KOPT-K1 (cell line): ENCODE results near the gene NFILZ.

Experiments
- H3K27ac ChIP-seq: fragments of 200-600 bp; sonication (generic); 2 replicates; pipeline ENCODE4 v1.5.1; 2016; ENCODE audit warnings: antibody characterized with exemption, mild to moderate bottlenecking, low read depth, low read length; ENCODE audit not compliant: poor library complexity, severe bottlenecking
- H3K36me3 ChIP-seq: fragments of 200-600 bp; sonication (generic); 2 replicates; pipeline ENCODE4 v1.5.1; 2017; ENCODE audit warnings: antibody characterized with exemption, mild to moderate bottlenecking, low read length, moderate library complexity; ENCODE audit not compliant: insufficient read depth
- H3K9me3 ChIP-seq: fragments of 200-600 bp; sonication (generic); 2 replicates; pipeline ENCODE4 v1.5.1; 2017; ENCODE audit warnings: antibody characterized with exemption, low read length, mild to moderate bottlenecking; ENCODE audit not compliant: insufficient read depth, poor library complexity, severe bottlenecking

Gene NFILZ, protein sequence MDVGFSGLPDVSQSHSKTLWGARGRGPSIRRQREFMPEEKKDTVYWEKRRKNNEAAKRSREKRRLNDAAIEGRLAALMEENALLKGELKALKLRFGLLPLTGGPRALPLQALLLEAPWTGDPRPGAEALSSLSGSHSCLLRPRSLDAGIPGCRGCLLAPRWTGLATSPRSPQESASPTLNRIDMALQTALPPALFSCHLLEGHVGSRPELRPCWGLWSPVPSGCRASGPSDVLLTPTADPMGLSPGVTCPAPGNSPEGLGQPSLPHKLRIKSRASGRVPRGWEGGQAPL

DNA sequence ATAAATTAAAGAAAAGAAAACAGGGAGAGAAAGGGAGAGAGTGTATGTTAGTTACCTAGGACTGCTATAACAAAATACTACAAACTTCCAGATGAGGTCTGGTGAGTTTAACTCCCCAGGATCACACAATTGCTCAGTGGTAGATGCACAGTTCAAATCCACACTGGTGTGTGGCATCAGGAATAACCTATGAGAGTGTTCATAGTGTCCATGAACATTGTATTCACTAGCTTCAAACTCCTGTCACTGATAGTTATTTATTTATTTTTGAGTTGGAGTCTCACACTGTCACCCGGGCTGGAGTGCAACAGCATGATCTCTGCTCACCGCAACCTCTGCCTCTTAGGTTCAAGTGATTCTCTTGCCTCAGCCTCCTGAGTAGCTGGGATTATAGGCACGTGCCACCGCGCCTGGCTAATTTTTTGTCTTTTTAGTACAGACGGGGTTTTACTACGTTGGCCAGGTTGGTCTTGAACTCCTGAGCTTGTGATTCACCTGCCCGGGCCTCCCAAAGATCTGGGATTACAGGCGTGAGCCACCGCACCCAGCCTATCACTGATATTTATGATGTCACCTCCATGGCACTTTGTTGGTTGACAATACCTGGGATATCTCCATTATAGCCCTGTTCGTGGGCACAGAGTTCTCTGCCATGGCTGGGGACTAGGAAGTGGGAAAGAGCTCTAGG is at the start of gene NFILZ:
NFILZ (plus strand) TSS at position 638 of the 688 bp plus-strand sequence. CDS start 46,133 bp downstream, outside the sequence.
- H3K36me3 ChIP-seq = no peaks in the 10 kb centered on the region
- H3K9me3 ChIP-seq = no peaks in the 10 kb centered on the region
- no peak within 1 kb of the TSS for H3K27ac ChIP-seq

DNA sequence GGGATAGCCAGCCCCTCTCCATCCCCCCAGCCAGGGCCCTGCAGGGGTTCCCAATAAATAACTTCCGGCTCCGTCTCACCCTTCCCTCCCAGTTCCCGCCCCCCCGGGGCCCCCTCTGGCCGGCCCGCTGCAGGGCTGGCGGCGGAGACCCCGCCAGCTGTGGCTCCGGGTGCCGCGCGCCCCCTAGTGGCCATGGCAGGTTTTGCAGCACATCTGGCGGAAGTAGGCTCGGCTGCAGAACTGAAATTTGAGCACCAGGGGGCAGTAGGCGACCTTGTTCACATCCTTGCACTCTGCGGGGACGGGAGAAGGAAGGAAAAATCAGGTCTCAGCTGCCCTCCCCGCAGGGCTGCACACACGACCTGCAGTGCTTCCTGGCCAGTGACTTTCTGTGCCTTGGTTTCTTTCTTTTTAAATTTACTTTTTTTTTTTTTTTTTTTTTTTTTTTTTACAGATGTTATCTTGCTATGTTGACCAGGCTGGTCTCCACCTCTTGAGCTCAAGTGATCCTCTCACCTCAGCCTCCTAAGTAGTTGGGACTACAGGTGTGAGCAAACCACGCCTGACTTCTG is 49.6 kb upstream of the NFILZ start:
- no peak overlapping the region for H3K27ac ChIP-seq
- no peaks in the 10 kb centered on the region for H3K9me3 ChIP-seq
- peaks cover 2% of the 10 kb centered on the region; the same call in 1 of the 2 replicates for H3K36me3 ChIP-seq

DNA sequence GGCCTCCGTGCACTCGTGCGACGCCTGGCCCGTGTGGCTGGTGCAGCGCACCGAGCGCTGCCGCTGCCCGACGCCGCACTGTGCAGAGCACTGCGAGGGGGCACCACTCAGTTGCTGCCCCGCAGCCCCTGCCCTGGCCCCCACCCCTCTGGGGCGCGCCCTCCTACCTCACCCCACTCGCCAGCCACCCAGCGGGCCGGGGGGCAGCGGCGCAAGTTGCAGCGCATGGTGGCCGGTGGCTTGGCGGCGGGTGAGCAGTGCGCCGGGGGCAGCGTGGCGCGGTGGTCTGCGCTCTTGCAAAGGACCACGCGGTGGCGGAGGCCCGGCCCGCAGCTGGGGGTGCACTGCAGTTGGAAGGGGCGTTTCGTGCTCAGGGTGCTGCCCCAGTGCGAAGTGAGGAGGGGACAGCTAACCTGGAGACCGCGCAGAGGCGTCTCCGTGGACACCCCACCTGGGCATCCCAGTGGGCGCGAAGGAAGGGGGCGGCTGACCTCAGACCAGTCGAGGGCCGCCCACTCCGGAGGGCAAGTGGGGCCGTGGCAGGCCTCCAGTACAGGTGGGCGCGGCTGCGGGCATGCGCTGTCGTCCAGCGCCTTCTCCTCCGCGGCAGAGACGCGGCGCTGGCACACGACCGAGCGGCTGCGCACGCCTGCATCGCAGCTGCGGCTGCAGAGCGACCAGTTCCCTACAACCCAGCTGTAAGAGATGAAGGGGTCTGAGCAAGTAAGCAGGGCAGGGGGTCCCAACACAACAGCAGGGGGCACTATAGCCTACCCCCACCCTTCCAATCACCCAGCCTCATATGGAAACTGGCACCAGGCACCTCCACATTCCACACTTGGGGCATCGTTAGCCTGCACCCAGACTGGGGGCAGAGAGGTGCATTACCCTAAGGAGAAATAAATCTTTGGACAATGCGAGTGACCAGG is 45.2 kb upstream of the NFILZ start:
- H3K36me3 ChIP-seq = peaks cover 9% of the 10 kb centered on the region; the same call in 1 of the 2 replicates
- H3K9me3 ChIP-seq = no peaks in the 10 kb centered on the region
- H3K27ac ChIP-seq = no peak overlapping the region

DNA sequence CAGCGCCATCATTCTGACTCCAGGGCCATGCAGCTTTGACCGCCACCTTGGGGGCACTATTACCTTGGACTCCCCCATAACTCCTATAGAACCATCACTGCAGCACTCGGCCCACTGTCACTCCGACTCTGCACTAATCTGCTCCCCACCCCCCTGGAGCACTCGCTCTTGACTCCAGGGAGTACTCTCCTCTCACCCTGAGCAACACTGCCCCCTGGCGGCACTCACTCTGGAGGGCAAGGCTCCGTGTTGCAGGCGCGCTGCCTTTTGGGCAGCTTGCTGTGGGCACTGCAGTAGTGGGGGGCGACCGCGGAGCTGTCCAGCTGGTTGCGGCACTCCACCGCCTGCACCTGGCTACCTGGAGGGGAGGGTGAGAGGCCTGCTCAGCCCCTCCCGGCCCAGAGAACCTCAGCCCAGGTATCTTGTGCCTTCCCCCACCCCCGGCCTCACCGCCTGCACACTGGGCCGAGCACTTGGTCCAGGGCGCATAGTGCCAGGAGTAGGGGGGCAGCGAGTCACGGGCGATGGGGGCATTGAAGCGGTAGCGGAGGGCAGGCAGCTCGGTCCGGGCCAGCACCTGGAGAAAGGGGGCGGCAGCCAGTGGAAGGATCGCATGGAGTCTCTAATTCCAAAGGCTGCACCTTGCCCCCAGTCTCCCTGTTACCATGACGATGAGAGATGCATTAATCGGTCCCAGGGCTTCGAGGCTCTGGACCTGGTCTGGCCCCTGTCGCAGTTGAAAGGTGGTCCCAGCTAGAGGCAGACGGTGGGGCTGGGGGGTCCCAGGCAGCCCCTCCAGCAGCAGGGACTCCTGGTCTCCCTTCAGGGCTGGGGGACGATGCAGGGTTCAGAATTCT is 44.3 kb upstream of the NFILZ start:
- Histone ChIP-seq H3K27ac (no peak overlapping the region), H3K36me3 (peaks cover 9% of the 10 kb centered on the region; the same call in 1 of the 2 replicates), H3K9me3 (no peaks in the 10 kb centered on the region)

DNA sequence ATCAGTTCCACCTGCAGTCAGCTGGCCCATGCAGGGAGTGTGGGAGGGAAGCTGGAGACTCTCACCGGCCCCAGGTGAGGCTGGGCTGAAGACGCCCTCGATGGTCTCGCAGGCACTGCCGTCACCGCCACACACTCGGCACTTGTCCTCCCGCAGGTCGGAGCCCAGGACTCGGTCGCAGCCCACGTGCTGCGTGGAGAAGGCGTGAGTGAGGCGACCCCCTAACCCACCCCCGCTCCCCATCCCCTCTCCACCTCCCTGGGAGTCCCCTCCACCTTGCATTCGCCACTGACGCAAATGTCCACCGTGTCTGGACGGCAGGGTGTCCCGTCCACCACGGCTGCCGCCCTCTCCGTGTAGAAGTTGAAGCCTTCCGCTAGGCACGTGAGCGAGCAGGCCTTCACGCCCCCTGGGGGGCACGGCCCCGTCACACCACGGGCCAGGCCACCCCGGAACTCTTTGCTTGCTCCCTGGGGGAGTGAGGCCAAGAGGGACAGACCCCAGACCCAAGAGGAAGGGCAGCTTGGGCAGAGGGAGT is 41.2 kb upstream of the NFILZ start:
- peaks cover 15% of the 10 kb centered on the region for H3K36me3 ChIP-seq
- no peak overlapping the region for H3K27ac ChIP-seq
- H3K9me3 ChIP-seq = peaks cover 13% of the 10 kb centered on the region

DNA sequence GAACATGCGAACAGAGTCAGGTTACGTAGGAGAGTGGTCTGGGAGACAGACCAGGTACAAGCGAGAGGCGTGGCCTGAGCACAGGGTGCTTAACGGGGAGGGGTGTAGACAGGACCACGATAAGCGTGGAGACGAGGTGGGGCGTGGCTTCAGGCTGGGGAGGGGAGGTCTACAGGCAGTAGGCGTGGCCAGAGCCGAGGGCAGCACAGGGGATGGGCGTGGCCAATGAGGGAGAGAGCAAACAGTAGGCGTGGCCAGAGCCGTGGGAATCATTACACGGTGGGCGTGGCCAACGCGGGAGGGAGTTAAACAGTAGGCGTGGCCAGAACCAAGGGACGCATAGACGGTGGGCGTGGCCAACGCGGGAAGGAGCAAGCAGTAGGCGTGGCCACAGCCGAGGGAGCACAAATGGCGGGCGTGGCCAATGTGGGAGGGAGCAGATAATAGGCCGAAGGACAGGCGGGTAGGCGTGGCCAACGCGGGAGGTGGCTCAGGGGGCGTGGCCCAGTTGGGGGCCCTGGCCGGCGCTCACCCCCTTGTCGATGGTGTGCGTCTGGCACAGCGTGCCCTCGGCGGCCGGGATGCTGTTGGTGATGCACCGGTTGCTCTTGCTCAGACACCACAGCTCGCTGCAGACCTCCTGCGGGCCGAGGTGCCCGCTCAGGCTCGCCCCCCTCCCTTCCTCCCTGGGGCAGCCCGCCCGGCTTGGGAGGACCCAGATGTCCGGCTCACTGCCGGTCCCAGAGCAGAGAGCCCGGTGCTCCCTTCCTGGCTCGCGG is 38.0 kb upstream of the NFILZ start:
- no peak overlapping the region for H3K27ac ChIP-seq

DNA sequence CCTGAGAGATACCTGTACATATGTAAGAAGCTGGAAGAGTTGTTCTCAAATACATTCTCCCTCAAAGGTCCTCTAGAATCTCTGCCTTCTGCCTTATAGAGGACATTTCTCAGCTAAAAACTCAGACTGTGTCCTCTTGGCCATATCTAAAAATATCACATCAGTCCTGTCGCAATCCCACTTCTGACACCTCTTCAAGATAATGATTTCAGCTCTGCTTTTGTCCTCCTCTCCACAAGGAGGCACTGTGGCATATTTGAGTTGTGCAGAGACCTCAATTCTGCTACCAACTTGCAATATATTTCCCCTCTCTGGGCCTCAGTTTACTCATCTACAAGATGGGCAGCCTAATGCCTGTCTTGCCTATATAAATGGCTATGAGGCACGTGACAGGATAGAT is 36.5 kb upstream of the NFILZ start:
- no peak overlapping the region for H3K27ac ChIP-seq
- peaks cover 36% of the 10 kb centered on the region for H3K36me3 ChIP-seq
- peaks cover 17% of the 10 kb centered on the region for H3K9me3 ChIP-seq

More for the DNA sequence above, 38.0 kb upstream of the NFILZ start:
- Histone ChIP-seq H3K9me3 (peaks cover 17% of the 10 kb centered on the region), H3K36me3 (peaks cover 35% of the 10 kb centered on the region)

DNA sequence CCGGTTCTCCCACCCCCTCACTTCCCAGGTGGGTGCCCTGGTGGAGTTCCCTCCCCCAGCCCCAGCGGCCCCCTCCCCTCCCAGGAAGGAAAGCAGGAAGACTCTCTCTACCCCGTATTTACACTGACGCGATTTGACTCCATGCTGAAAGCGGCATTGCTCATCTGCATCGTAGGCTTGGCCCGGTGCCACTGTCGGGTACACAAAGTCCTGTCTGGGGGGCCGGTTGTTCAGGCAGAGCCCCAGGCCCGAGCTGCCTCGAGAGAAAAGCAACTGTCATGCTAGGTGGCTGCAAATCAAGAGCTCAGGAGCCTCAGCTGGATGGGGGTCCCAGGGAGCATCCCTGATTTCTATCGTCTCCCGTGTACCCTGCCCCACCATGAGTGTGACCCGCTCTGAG is 34.8 kb upstream of the NFILZ start:
- peaks cover 17% of the 10 kb centered on the region for H3K9me3 ChIP-seq
- H3K36me3 ChIP-seq = peaks cover 36% of the 10 kb centered on the region
- no peak overlapping the region for H3K27ac ChIP-seq

DNA sequence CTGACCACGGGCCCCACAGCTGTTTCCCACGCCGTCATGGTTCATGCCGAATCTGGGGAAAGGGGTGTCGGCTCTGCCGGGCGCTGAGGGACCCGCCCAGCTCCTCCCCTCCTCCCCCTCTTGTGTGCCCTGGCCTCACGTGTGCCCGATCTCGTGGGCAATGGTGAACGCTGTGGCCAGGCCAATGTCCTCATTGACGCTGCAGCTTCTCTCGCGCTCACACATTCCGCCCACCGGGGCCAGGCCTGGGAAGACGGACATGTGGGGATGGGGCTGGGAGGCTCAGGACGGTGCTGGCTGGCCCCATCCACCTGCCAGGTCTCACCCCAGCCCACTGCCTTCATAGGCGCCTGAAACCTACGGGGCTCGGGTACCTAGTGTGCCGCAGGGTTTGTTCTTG is 34.3 kb upstream of the NFILZ start:
- Histone ChIP-seq H3K9me3 (peaks cover 17% of the 10 kb centered on the region), H3K36me3 (peaks cover 36% of the 10 kb centered on the region), H3K27ac (no peak overlapping the region)

DNA sequence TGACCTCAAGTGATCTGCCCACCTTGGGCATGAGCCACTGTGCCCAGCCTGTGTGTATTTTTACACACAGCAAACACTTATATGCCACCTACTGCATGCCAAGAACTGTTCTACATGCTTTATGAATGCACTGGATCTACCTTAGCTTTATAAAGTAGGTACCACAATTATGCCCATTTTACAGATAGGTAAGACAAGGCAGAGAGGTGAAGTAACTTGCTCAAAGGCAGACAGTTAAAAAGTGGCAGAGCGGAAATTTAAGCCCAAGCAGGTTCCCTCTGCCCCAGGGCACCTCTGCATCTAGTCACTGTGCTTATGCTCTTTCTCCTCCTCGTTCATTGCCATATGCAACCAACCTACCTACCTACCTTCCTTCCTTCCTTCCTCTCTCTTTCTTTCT is 30.4 kb upstream of the NFILZ start:
- Histone ChIP-seq H3K36me3 (peaks cover 48% of the 10 kb centered on the region), H3K27ac (no peak overlapping the region), H3K9me3 (peaks cover 5% of the 10 kb centered on the region)

DNA sequence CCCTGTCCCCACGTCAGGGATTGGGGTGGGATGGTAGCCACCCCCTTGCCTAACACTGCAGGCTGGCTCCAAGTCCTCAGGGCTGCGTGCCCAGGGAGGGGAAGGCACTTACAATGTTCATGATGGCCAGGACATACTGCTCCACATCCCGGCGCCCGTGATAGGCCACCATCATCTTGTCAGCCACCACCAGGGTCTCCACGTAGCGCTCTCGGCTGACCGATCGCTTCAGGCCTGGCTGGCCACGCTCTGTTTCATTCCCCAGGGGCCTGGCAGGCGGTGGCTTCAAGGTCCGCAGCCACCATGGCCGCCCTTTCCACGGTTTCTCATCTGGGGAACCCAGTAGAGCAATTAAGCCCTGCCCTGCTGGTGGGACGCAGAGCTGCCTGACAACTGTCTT is 29.6 kb upstream of the NFILZ start:
- Histone ChIP-seq H3K9me3 (peaks cover 8% of the 10 kb centered on the region), H3K36me3 (peaks cover 44% of the 10 kb centered on the region), H3K27ac (no peak overlapping the region)

DNA sequence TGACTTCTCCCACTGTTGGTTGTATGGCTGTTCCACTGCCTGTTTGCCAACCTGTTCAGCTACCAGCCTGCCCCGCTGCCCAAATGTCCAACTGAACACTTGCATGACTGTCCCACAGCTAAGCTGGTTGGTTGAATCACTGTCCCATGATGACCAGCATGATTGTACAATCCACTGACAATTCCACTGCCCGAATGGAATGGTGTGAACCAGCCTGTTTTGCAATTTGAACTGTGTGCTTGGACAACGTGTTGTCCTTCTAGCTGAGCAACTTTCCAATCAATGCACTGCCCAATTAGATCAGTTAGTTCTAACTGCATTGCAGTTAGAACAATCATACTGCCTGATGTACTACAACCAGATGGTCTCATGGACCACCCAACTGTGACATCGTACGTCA is 28.6 kb upstream of the NFILZ start:
- H3K27ac ChIP-seq = no peak overlapping the region
- H3K9me3 ChIP-seq = peaks cover 8% of the 10 kb centered on the region
- peaks cover 35% of the 10 kb centered on the region for H3K36me3 ChIP-seq

DNA sequence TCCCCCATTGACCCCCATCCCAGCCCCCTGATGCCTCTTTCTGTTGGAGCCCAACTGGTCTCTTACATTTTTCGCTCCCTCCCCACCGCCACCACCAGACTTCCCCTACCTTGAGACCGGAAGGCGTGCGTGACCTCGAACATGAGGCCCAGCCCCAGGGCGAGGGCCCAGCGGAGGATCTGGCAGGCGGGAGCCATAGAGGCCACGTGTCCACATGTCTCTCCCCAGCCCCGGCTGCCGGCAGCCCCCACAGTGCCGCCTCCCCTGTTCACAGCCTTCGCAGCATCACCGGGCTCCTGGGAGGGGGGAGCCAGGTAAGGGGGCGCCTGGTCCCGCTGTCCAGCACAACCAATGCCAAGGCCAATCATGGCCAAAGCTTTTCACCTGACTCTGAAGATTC is 24.9 kb upstream of the NFILZ start:
- no peak overlapping the region for H3K27ac ChIP-seq
- H3K9me3 ChIP-seq = peaks cover 8% of the 10 kb centered on the region
- peaks cover 28% of the 10 kb centered on the region for H3K36me3 ChIP-seq
